HepG2 (cell line): Measurements from ENCODE around the gene SUN1. TPM values are rescaled to one million over a fixed set of nuclear protein-coding genes. Genes with fewer than 3 reads are reported as not detected.

Source experiments
- ATAC-seq: fragments of 200-7000 bp; cut with Tn5 transposase; 3 replicates; pipeline ENCODE4 v1.9.1; 2020; ENCODE audit warnings: mild to moderate bottlenecking, moderate library complexity
- BruUV-seq: library from RNA; stranded (reverse); fragments of 400-500 nt; replicated peaks from 2 replicates; lab custom pipeline; 2021; lab: Mats Ljungman, UMichigan
- CTCF ChIA-PET: fragments of 300-600 bp; formaldehyde crosslinking; extraction: SDS; loops from one replicate; lab custom pipeline; 2021; ENCODE audit warnings: low total read pairs, inconsistent platforms, low intra/inter-chr PET ratio; lab: Yijun Ruan, JAX
- POLR2A ChIA-PET: fragments of 350-600 bp; sonication (Branson Sonifier 250); formaldehyde crosslinking; loops from one replicate; lab custom pipeline; 2020; ENCODE audit warnings: antibody characterized with exemption, inconsistent platforms; lab: Yijun Ruan, JAX
- DNase-seq: peaks from one replicate; pipeline ENCODE4 v3.0.0-alpha.2; 2015; ENCODE audit warnings: low spot score
- FAIRE-seq: peaks from 3 replicates; lab custom pipeline; 2011; peaks lifted over from hg19 to GRCh38; lab: Jason Lieb, UNC
- H2AFZ ChIP-seq: one replicate; pipeline ENCODE4 v1.6.1; 2011; ENCODE audit warnings: low read length, inconsistent platforms
- H3K27ac ChIP-seq: fragments of 300-600 bp; 3 replicates; pipeline ENCODE4 v1.8.0; 2011; ENCODE audit warnings: mixed run types, mild to moderate bottlenecking, mixed read lengths, low read length, inconsistent platforms; ENCODE audit not compliant: insufficient read depth; ENCODE audit errors: extremely low read length
- H3K27me3 ChIP-seq, 2 experiments: fragments of 200-600 bp in 1 of 2; 2 replicates in 1 of 2; 3 replicates in 1 of 2; pipeline versions ENCODE4 v1.6.0 to v1.8.0; 2011; ENCODE audit warnings: low read length in 2 of 2, mild to moderate bottlenecking in 2 of 2, moderate library complexity in 2 of 2, inconsistent platforms in 1 of 2; ENCODE audit not compliant: insufficient read depth in 2 of 2, control insufficient read depth in 1 of 2
- H3K36me3 ChIP-seq, 2 experiments: fragments of 200-600 bp in 1 of 2; replicated peaks in 1 of 2; 2 replicates in 1 of 2; 3 replicates in 1 of 2; pipeline versions ENCODE4 v1.5.1 to v1.8.0; 2011; ENCODE audit warnings: low read length in 2 of 2, inconsistent platforms in 1 of 2; ENCODE audit not compliant: insufficient read depth in 2 of 2, control insufficient read depth in 1 of 2
- H3K4me1 ChIP-seq: 2 replicates; pipeline ENCODE4 v1.5.1; 2012; ENCODE audit warnings: low read length, inconsistent platforms; ENCODE audit not compliant: insufficient read depth
- H3K4me2 ChIP-seq: 2 replicates; pipeline ENCODE4 v1.6.0; 2011; ENCODE audit warnings: low read depth, low read length, inconsistent platforms
- H3K4me3 ChIP-seq, 3 experiments: fragments of 200-600 bp in 1 of 3; sonication (generic), shearing (Covaris generic) in 1 of 3; replicated peaks in 1 of 3; 2 replicates each; pipeline ENCODE4 v1.5.1; 2011 to 2016; ENCODE audit warnings: low read length in 3 of 3, inconsistent platforms in 2 of 3, low read depth in 2 of 3, mild to moderate bottlenecking in 2 of 3, control low read depth in 1 of 3, mixed read lengths in 1 of 3; ENCODE audit not compliant: insufficient read depth in 1 of 3
- H3K79me2 ChIP-seq: one replicate; pipeline ENCODE4 v1.6.1; 2011; ENCODE audit warnings: low read length, inconsistent platforms; ENCODE audit not compliant: insufficient read depth
- H3K9ac ChIP-seq: 2 replicates; pipeline ENCODE4 v1.6.0; 2011; ENCODE audit warnings: mild to moderate bottlenecking, low read depth, low read length, inconsistent platforms; ENCODE audit not compliant: insufficient read depth
- H3K9me3 ChIP-seq: 2 replicates; pipeline ENCODE4 v1.5.1; 2012; ENCODE audit warnings: mild to moderate bottlenecking, low read length
- H4K20me1 ChIP-seq: 2 replicates; pipeline ENCODE4 v1.6.0; 2011; ENCODE audit warnings: inconsistent platforms, mild to moderate bottlenecking, low read length, moderate library complexity; ENCODE audit not compliant: insufficient read depth
- CEBPB ChIP-seq: IDR thresholded peaks from 2 replicates; pipeline ENCODE4 v1.6.1; 2011; ENCODE audit warnings: low read depth, low read length, improper control_type of control experiment, borderline replicate concordance
- HMG20A ChIP-seq: IDR thresholded peaks from 2 replicates; pipeline ENCODE4 v1.6.1; 2016; ENCODE audit warnings: borderline replicate concordance
- POLR2AphosphoS5 ChIP-seq: IDR thresholded peaks from 2 replicates; pipeline ENCODE4 v1.6.1; 2012; ENCODE audit warnings: low read depth, low read length
- SNAI1 ChIP-seq: sonication (generic); formaldehyde crosslinking; IDR thresholded peaks from 2 replicates; pipeline ENCODE4 v1.5.0; 2020; ENCODE audit warnings: mild to moderate bottlenecking, missing genetic modification reagents, borderline replicate concordance
- ZFP36L2 ChIP-seq: sonication (generic); formaldehyde crosslinking; IDR thresholded peaks from 2 replicates; pipeline ENCODE4 v1.4.0; 2020; ENCODE audit warnings: missing genetic modification reagents
- ZNF20 ChIP-seq: sonication (generic); formaldehyde crosslinking; IDR thresholded peaks from 2 replicates; pipeline ENCODE4 v1.4.0; 2020; ENCODE audit warnings: mild to moderate bottlenecking, moderate library complexity, missing genetic modification reagents
- ZNF816 ChIP-seq: sonication (generic); formaldehyde crosslinking; IDR thresholded peaks from 2 replicates; pipeline ENCODE4 v1.8.0; 2022; ENCODE audit warnings: missing genetic modification reagents, mild to moderate bottlenecking, borderline replicate concordance
- WGBS: methylation state at CpG from one replicate; pipeline ENCODE4 v1.1.6; 2017; ENCODE audit warnings: low lambda C conversion rate; 5-methylcytosine and 5-hydroxymethylcytosine counted together
- in situ Hi-C: cut with HindIII; loops from 2 replicates; pipeline ENCODE4 v1.10.0; 2017; ENCODE audit warnings: low pct_unique_long_range_greater_than_20kb; ENCODE audit not compliant: extremely low pct_ligation_motif_present
- intact Hi-C: fragments of 100-400 bp; cut with micrococcal nuclease; formaldehyde crosslinking; loops from one replicate; pipeline ENCODE4 v1.10.0; 2022; ENCODE audit not compliant: unreplicated experiment
- polyA plus RNA-seq, 8 experiments: library from polyadenylated mRNA; depleted of rRNA in 3 of 8; stranded (reverse) in 7 of 8; unstranded in 1 of 8; fragments of >200 nt; fragmentation: Illumina TruSeq in 4 of 8; extraction: Trizol in 4 of 8; gene quantifications; 2 replicates each; pipeline versions ENCODE4 v1.2.1 to v1.2.3, GENCODE V29; 2011 to 2016; ENCODE audit warnings: low read depth in 4 of 8, missing spikeins in 1 of 8, mixed read lengths in 1 of 8; ENCODE audit not compliant: insufficient read depth in 1 of 8
- total RNA-seq, 5 experiments: library from RNA; depleted of rRNA; stranded (reverse); fragments of >200 nt; fragmentation: Illumina TruSeq; extraction: Trizol; gene quantifications; 2 replicates each; pipeline ENCODE4 v1.2.3, GENCODE V29; 2016; ENCODE audit warnings: low read depth in 1 of 5
- TF ChIP-seq, protein P1 (sequence below): sonication (generic); formaldehyde crosslinking; IDR thresholded peaks from 2 replicates; pipeline ENCODE4 v1.5.0; 2020; ENCODE audit warnings: missing genetic modification reagents, mild to moderate bottlenecking, borderline replicate concordance
- TF ChIP-seq, protein P2 (sequence below), 2 experiments: sonication (generic) in 1 of 2; formaldehyde crosslinking in 1 of 2; IDR thresholded peaks; 2 replicates each; pipeline versions ENCODE4 v1.6.1 to v1.9.0; 2014 to 2022; ENCODE audit warnings: antibody characterized with exemption in 1 of 2, borderline replicate concordance in 1 of 2, inconsistent platforms in 1 of 2, low read depth in 1 of 2, missing genetic modification reagents in 1 of 2
- TF ChIP-seq, protein P3 (sequence below), 2 experiments: fragments of 450-650 bp in 1 of 2; sonication (generic) in 1 of 2; formaldehyde crosslinking; IDR thresholded peaks; 2 replicates each; pipeline versions ENCODE4 v1.5.0 to v1.8.0; 2020 to 2022; ENCODE audit warnings: mild to moderate bottlenecking in 1 of 2, missing genetic modification reagents in 1 of 2
- TF ChIP-seq, protein P4 (sequence below): sonication (generic); formaldehyde crosslinking; IDR thresholded peaks from 2 replicates; pipeline ENCODE4 v1.4.0; 2020; ENCODE audit warnings: mild to moderate bottlenecking, low read depth, missing genetic modification reagents

Gene SUN1
- total and polyA plus RNA-seq, 2 of the 13 experiments (the other 11 are each of a cell fraction or from before 2014, with no cell fraction given) = 47.0 to 126 TPM

DNA sequence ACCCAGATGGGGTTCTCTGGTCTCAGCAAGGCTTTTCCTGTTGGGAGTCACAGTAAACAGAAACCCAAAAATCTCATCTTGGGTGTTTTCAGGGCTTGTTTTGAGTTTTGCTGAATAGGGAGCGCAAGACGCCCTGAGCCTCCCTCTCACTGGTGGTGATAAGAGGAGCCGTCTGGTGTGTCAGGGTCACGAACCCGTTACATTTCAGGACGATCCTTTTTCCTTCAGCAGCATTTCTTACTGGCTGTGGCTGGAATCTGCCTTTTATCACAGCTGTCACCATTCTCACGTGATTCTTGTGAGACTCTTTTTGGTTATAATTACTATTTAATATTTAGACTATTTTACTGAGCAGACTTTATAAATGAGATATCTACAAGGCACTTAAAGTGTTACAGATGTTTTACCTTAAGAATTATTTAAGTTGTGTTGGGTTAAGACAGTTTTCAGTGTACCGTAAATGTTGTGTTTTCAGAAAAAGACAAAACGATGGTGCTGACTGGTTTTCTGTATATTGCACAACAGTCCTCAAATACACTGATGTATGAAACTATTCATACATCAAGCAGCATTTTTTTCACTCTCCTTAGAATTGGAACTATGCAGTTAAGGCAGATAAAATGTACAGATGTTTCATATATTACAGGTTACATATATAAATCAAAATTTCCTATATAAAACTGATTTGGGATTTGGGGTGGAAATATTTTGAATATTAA lies 41.9 kb downstream of the SUN1 start:
- in situ Hi-C loops = loop anchor here (5.0 kb wide), 1 partner anchor 87 kb away; no protein-coding TSS in a partner anchor
- intact Hi-C loops = loop anchor here (10.0 kb wide), 1 partner anchor 59 kb away; no protein-coding TSS in a partner anchor
- FAIRE-seq = no peak
- H2AFZ ChIP-seq = no peak overlapping the region
- DNase-seq = no peak
- no peaks in the 10 kb centered on the region for H3K27me3 ChIP-seq
- H4K20me1 ChIP-seq = peaks cover 10% of the 10 kb centered on the region; the same call in 1 of the 2 replicates
- 92% methylated on average over 9 of the region's 9 CpGs for WGBS
- no peaks in the 10 kb centered on the region for H3K9me3 ChIP-seq
- H3K4me2 ChIP-seq = no peak overlapping the region
- H3K79me2 ChIP-seq = peaks cover 14% of the 10 kb centered on the region
- POLR2A ChIA-PET = interaction anchor here (1.0 to 1.1 kb wide), 2 partner anchors 27 to 83 kb away, joined by 3 to 5 read pairs; no protein-coding TSS in a partner anchor
- no peak overlapping the region for H3K4me3 ChIP-seq
- no peak overlapping the region; the same call in 1 of the 2 replicates for H3K9ac ChIP-seq
- H3K4me1 ChIP-seq = peaks cover 24% of the 10 kb centered on the region
- no peak for ATAC-seq
- peaks cover 5 to 31% of the 10 kb centered on the region in 2 experiments for H3K36me3 ChIP-seq
- BruUV-seq = no TSS peak
- H3K27ac ChIP-seq = peak overlapping the region; percentile 55
- CTCF ChIA-PET = interaction anchor here (1.6 kb wide), 1 partner anchor 86 kb away, joined by 23 read pairs; no protein-coding TSS in a partner anchor
- TF ChIP-seq HMG20A (CRISPR knock-in tag) (no peak), CEBPB (peak; percentile 76), ZNF816 (CRISPR knock-in tag) (0 out of 2 replicates have a peak, but pooled peaks have one; percentile 13), SNAI1 (CRISPR knock-in tag) (no peak), ZFP36L2 (CRISPR knock-in tag) (no peak), ZNF20 (CRISPR knock-in tag) (no peak), POLR2AphosphoS5 (no peak)
- TF ChIP-seq, protein P1, sequence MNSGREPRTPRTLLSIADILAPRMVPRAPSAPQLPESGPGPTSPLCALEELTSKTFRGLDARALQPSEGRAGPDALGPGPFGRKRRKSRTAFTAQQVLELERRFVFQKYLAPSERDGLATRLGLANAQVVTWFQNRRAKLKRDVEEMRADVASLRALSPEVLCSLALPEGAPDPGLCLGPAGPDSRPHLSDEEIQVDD (CRISPR knock-in tag) = no peak
- TF ChIP-seq, protein P2, sequence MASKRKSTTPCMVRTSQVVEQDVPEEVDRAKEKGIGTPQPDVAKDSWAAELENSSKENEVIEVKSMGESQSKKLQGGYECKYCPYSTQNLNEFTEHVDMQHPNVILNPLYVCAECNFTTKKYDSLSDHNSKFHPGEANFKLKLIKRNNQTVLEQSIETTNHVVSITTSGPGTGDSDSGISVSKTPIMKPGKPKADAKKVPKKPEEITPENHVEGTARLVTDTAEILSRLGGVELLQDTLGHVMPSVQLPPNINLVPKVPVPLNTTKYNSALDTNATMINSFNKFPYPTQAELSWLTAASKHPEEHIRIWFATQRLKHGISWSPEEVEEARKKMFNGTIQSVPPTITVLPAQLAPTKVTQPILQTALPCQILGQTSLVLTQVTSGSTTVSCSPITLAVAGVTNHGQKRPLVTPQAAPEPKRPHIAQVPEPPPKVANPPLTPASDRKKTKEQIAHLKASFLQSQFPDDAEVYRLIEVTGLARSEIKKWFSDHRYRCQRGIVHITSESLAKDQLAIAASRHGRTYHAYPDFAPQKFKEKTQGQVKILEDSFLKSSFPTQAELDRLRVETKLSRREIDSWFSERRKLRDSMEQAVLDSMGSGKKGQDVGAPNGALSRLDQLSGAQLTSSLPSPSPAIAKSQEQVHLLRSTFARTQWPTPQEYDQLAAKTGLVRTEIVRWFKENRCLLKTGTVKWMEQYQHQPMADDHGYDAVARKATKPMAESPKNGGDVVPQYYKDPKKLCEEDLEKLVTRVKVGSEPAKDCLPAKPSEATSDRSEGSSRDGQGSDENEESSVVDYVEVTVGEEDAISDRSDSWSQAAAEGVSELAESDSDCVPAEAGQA (IDR thresholded peaks at IDR 0.05; ENCODE audit: low read depth) = no peak
- TF ChIP-seq, protein P2 (CRISPR knock-in tag; IDR thresholded peaks at IDR 0.05; ENCODE audit: borderline replicate concordance) = no peak
- TF ChIP-seq, protein P3, sequence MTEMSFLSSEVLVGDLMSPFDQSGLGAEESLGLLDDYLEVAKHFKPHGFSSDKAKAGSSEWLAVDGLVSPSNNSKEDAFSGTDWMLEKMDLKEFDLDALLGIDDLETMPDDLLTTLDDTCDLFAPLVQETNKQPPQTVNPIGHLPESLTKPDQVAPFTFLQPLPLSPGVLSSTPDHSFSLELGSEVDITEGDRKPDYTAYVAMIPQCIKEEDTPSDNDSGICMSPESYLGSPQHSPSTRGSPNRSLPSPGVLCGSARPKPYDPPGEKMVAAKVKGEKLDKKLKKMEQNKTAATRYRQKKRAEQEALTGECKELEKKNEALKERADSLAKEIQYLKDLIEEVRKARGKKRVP (CRISPR knock-in tag; IDR thresholded peaks at IDR 0.05) = no peak
- TF ChIP-seq, protein P4, sequence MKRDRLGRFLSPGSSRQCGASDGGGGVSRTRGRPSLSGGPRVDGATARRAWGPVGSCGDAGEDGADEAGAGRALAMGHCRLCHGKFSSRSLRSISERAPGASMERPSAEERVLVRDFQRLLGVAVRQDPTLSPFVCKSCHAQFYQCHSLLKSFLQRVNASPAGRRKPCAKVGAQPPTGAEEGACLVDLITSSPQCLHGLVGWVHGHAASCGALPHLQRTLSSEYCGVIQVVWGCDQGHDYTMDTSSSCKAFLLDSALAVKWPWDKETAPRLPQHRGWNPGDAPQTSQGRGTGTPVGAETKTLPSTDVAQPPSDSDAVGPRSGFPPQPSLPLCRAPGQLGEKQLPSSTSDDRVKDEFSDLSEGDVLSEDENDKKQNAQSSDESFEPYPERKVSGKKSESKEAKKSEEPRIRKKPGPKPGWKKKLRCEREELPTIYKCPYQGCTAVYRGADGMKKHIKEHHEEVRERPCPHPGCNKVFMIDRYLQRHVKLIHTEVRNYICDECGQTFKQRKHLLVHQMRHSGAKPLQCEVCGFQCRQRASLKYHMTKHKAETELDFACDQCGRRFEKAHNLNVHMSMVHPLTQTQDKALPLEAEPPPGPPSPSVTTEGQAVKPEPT (CRISPR knock-in tag) = no peak
